Peyer's patch (tissue), 4 donors: ENCODE measurements around the gene CYP3A5.

Source experiments
- POLR2A ChIP-seq, 2 donors: fragments of 450-650 bp; IDR thresholded peaks; one replicate each; pipeline ENCODE4 v1.5.1; 2017; ENCODE audit warnings: antibody characterized with exemption in 2 of 2, mild to moderate bottlenecking in 2 of 2, moderate library complexity in 2 of 2
- TF ChIP-seq, protein P1 (sequence below), 6 experiments: fragments of 450-650 bp in 4 of 6; fragments of 200-600 bp in 2 of 6; sonication (generic) in 1 of 6; IDR thresholded peaks; one replicate each; pipeline ENCODE4 v1.5.1; 2017 to 2019; ENCODE audit warnings: antibody characterized with exemption in 6 of 6, mild to moderate bottlenecking in 3 of 6, moderate library complexity in 1 of 6

DNA sequence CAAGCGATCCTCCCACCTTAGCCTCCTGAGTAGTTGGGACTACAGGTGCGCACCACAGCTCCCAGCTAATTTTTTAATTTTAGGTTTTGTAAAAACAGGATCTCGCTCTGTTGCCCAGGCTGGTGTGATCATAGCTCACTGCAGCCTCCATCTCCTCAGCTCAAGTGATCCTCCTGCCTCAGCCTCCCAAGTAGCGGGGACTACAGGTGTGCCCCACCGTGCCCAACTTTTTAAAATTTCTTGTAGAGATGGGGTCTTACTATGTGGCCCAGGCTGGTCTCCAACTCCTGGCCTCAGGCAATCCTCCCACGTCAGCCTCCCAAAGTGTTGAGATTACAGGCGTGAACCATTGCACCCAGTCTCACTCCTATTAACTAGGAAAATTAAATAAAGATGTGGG is 74.3 kb downstream of the CYP3A5 start:
- TF ChIP-seq, protein P1, sequence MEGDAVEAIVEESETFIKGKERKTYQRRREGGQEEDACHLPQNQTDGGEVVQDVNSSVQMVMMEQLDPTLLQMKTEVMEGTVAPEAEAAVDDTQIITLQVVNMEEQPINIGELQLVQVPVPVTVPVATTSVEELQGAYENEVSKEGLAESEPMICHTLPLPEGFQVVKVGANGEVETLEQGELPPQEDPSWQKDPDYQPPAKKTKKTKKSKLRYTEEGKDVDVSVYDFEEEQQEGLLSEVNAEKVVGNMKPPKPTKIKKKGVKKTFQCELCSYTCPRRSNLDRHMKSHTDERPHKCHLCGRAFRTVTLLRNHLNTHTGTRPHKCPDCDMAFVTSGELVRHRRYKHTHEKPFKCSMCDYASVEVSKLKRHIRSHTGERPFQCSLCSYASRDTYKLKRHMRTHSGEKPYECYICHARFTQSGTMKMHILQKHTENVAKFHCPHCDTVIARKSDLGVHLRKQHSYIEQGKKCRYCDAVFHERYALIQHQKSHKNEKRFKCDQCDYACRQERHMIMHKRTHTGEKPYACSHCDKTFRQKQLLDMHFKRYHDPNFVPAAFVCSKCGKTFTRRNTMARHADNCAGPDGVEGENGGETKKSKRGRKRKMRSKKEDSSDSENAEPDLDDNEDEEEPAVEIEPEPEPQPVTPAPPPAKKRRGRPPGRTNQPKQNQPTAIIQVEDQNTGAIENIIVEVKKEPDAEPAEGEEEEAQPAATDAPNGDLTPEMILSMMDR (IDR thresholded peaks at IDR 0.05): no peak
- TF ChIP-seq POLR2A (IDR thresholded peaks at IDR 0.05): no peak
